GM20000 (cell line): ENCODE data around the gene LUC7L.

Experiments
- DNase-seq: peaks from one replicate; pipeline ENCODE4 v3.0.0; 2012; ENCODE audit warnings: low spot score
- TF ChIP-seq, protein P1 (sequence below): IDR thresholded peaks from 2 replicates; pipeline ENCODE4 v1.5.1; 2012; ENCODE audit warnings: mild to moderate bottlenecking, control low read depth; ENCODE audit errors: extremely low read depth, missing control alignments

LUC7L gene

DNA sequence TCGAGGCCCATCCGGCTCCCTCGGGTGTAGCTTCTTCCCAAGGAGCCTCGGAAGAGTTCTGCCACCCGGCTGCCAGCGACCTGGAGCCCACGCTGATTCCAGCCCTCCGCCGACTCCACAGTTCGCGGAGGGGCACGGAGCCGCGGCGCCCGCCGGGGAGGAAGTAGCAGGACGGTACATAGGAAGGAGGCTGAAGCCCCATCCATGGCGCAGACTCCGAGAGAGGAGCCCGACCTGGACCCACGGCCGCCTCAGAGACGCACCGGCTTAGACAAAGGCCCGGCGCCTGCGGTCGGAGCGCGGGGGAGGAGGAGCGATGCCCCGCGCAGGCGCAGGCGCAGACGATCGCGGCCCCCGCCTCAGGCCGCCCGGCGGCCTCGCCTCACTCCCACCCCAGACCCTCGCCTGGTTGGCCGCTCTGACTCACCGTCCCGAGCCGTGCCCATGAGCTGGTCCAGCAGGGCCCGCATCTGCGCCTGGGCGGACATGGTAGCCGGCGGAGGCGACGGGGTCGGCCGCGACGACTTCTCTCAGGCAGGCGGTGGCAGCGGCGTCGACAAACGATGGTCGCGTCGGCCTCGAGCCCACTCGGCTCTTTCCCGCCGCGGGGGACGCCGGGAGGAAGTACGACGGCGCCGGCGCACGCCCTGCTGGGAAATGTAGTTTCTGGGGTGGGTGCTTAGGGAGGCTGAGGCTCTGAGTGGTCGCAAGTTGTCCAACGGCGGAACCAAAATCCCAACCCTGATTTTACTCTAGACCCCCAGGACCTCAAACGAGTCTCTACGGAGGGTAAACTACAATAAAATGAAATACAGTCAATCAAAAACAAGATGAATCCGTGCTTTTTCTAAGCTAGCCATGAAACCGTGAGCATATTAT lies at the start of gene LUC7L:
TSS of gene LUC7L (minus strand) at position 598 of the 879 bp plus-strand sequence. CDS start at position 488, 110 bp downstream.
- DNase-seq, result peak; percentile 94
- TF ChIP-seq, protein P1, sequence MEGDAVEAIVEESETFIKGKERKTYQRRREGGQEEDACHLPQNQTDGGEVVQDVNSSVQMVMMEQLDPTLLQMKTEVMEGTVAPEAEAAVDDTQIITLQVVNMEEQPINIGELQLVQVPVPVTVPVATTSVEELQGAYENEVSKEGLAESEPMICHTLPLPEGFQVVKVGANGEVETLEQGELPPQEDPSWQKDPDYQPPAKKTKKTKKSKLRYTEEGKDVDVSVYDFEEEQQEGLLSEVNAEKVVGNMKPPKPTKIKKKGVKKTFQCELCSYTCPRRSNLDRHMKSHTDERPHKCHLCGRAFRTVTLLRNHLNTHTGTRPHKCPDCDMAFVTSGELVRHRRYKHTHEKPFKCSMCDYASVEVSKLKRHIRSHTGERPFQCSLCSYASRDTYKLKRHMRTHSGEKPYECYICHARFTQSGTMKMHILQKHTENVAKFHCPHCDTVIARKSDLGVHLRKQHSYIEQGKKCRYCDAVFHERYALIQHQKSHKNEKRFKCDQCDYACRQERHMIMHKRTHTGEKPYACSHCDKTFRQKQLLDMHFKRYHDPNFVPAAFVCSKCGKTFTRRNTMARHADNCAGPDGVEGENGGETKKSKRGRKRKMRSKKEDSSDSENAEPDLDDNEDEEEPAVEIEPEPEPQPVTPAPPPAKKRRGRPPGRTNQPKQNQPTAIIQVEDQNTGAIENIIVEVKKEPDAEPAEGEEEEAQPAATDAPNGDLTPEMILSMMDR, result no peak

GRCh38 chr16:278863-279366 lies 49.7 kb upstream of the LUC7L start:
- DNase-seq, result no peak

GRCh38 chr16:276426-277077 lies 47.3 kb upstream of the LUC7L start:
- no peak for DNase-seq
- TF ChIP-seq, protein P1, result no peak

More at GRCh38 chr16:278863-279366, 49.7 kb upstream of the LUC7L start:
- TF ChIP-seq, protein P1, result no peak

DNA sequence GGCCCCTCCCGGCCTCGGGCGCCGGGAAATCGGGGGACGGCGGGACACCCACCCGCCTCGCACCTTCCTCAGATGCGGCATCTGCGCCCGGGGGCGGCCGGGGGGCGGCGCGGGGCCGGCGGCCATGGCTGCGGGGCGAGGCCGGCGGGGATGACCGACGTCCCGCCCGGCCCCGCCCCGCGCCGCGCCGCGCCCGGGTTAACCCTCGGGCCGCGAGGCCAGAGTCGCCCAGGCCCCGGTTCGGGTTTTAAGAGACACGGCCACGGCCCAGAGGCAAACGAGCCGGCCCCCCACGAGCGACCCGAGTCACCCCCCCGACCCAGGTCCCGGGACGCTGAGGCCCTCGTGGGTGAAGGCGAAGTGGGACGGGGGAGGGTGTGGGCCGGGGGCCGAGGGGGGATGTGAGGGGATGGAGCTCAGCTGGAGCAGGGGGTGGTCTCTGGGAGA lies 46.6 kb upstream of the LUC7L start, which contains the start of gene RGS11:
TSS of gene RGS11 (minus strand) at position 159 of the 447 bp plus-strand sequence. CDS start at position 126, 33 bp downstream.
- TF ChIP-seq, protein P1, result no peak
- DNase-seq, result no peak

DNA sequence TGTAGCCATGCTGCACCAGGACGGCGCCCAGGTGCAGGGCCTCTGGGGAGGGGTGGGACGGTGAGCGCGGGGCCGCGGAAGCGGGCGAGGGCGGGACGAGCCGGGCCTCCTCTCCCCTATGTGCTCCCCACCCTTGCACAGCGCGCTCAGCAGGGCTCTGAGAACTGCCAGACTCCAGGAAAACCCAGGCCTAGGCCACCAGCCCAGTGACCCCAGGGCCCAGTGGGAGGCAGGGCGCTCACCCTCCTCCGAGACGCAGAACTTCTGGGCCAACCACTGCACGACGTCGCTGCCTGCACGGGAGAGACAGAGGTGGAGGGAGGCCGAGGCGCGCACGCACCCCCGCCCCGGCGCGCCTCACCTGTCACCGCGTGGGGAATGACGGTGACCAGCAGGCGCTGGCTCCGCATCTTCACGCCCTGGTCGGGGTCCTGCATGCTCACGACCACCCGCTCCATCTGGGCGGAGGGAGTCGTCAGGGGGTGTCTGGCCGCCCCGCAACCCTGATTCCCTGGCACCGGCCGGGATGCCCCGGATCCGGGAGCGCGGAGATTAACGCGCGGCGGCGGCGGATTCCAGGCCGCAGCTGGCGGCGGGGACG lies 45.9 kb upstream of the LUC7L start:
- TF ChIP-seq, protein P1, result no peak
- no peak for DNase-seq

- DNase-seq, result no peak
- TF ChIP-seq, protein P1, result no peak
Measured at GRCh38 chr16:273547-274421, 44.5 kb upstream of the LUC7L start.
